MG63 (cell line): ENCODE results near the gene AAMP. TPM values are rescaled to one million over a fixed set of nuclear protein-coding genes. Genes with fewer than 3 reads are reported as not detected.
"Not testable (repeated sequence)": the region's sequence is repeated elsewhere in the genome, so short reads cannot be mapped to it uniquely, and the experiment has no call there.

Experiments
- DNase-seq: peaks from one replicate; pipeline ENCODE4 v3.0.0-alpha.2; 2020
- H3K27me3 ChIP-seq: fragments of 250-450 bp; sonication (Bioruptor Pico); 2 replicates; pipeline ENCODE4 v1.5.1; 2020; ENCODE audit warnings: mild to moderate bottlenecking, moderate library complexity
- H3K36me3 ChIP-seq: fragments of 250-450 bp; sonication (Bioruptor Pico); 2 replicates; pipeline ENCODE4 v1.5.1; 2020; ENCODE audit warnings: mild to moderate bottlenecking, moderate library complexity
- H3K4me3 ChIP-seq: fragments of 250-450 bp; sonication (Bioruptor Pico); 2 replicates; pipeline ENCODE4 v1.5.1; 2020; ENCODE audit warnings: mild to moderate bottlenecking, moderate library complexity
- H3K9me3 ChIP-seq: fragments of 250-450 bp; sonication (Bioruptor Pico); 2 replicates; pipeline ENCODE4 v1.5.1; 2020; ENCODE audit warnings: mild to moderate bottlenecking, moderate library complexity
- total RNA-seq: library from RNA; depleted of rRNA; stranded (reverse); fragments of >200 nt; shearing (Covaris generic); gene quantifications from 2 replicates; pipeline ENCODE4 v1.2.3, GENCODE V29; 2014; ENCODE audit warnings: low replicate concordance; rRNA removed

AAMP gene
- total RNA-seq = 112 TPM in 2 replicates

DNA sequence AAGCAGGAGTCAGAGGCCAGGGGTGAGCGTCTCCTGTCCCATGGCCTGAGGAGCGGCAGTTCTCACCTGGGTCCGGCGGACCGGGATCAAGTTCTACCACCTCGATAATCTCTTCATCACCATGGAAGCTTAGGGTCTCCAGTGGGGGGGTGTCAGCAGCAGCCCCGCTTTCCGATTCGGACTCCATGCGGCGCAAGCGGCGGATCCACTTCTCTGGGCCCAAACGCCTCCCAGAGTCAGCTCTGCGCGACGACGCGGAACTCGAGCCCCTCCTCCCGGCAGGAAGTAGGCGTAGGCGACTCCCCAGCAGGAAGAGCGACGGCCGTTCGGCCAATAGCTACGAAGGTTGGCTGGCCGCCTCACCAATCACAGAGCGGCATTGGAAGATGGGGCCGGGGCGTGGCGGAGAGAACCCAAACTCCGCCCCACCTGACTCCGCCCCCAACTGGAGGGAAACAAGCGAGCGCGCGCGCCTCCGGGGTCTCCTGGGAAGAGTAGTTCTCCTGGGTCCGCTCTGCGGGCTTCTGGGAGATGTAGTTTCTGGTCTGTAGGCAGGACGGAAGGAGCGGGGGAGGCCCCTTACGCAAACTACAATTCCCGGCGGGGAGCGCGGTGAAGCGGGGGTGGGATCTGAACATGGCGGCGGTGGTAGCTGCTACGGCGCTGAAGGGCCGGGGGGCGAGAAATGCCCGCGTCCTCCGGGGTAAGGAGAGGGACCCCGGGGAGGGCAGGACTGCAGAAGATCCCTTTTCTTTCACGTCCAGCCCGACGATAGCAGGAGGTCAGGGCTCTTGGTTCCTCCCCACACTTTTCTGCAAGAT, at the start of gene AAMP, which contains the start of gene PNKD:
AAMP (minus strand) TSS at position 238 of the 821 bp plus-strand sequence; CDS start at position 187, 51 bp downstream.
PNKD (plus strand) TSS at position 620 of the 821 bp plus-strand sequence; CDS start at position 637, 17 bp downstream.
- H3K4me3 ChIP-seq = peak within 1 kb of the TSS; percentile 72
- no peaks in the 10 kb centered on the region for H3K27me3 ChIP-seq
- no peaks in the 10 kb centered on the region for H3K9me3 ChIP-seq
- DNase-seq = peak; percentile 98
- H3K36me3 ChIP-seq = peaks cover 56% of the 10 kb centered on the region

DNA sequence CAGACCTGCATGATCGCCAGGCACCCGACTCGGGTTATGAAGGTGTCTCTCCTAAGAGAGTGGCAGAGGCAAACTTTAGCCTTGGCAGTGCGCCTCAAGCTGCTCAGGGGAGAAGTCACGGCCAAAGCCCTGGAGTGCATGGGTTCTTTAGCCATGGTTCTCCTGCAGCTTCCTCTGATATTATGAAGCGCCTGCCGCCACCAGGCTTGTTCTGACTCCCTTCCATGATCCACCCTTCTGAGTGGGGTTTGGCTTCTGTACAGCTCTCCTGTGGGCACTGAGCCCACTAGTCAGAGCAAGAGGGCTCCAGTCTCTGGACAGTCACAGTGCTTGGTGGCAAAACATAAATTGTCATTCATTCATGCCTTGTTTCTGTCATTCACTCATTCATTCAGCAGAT, 48.3 kb upstream of the AAMP start:
- Histone ChIP-seq H3K36me3 (no peaks in the 10 kb centered on the region), H3K27me3 (no peaks in the 10 kb centered on the region), H3K9me3 (no peaks in the 10 kb centered on the region), H3K4me3 (no peak overlapping the region)
- DNase-seq = no peak

DNA sequence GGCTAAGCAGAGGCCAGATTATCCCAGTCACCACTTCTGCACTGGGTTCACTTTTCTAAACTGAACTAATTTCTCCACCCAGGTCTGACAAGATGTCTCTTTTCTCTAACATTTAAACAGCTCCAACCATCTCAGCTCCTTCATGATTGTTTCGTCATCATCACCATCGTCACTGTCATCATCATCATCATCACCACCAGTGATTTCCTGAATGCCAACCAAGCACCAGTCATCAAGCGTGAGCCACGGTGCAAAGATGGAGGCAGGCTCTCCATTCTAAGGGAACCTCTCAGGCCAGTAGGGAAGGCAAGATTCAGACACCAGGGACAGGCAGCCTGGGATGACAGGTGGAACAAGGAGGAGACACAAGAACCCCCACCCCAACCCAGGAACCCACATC, 47.9 kb upstream of the AAMP start:
- no peak for DNase-seq
- Histone ChIP-seq H3K27me3 (no peaks in the 10 kb centered on the region), H3K9me3 (no peaks in the 10 kb centered on the region), H3K4me3 (no peak overlapping the region), H3K36me3 (no peaks in the 10 kb centered on the region)

- no peak for DNase-seq
- Histone ChIP-seq H3K9me3 (no peaks in the 10 kb centered on the region), H3K4me3 (no peak overlapping the region), H3K27me3 (no peaks in the 10 kb centered on the region), H3K36me3 (no peaks in the 10 kb centered on the region)
Observed at GRCh38 chr2:218317303-218317630, 47.3 kb upstream of the AAMP start.

- no peak overlapping the region for H3K4me3 ChIP-seq
- H3K9me3 ChIP-seq = no peaks in the 10 kb centered on the region
- H3K27me3 ChIP-seq = no peaks in the 10 kb centered on the region
- no peaks in the 10 kb centered on the region for H3K36me3 ChIP-seq
- no peak for DNase-seq
Observed at GRCh38 chr2:218315397-218315796, 45.5 kb upstream of the AAMP start.

DNA sequence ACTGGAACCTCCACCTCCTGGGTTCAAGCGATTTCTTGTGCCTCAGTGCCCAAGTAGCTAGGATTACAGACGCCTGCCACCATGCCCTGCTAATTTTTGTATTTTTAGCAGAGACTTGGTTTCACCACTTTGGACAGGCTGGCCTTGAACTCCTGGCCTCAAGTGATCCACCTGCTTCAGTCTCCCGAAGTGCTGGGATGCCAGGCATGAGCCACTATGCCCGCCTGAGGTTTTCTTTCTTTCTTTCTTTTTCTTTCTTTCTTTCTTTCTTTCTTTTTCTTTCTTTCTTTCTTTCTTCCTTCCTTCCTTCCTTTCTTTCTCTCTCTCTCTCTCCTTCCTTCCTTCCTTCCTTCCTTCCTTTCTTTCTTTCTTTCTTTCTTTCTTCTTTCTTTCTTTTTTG, 44.8 kb upstream of the AAMP start:
- H3K9me3 ChIP-seq, H3K4me3 ChIP-seq, DNase-seq, H3K27me3 ChIP-seq, H3K36me3 ChIP-seq: not testable (repeated sequence)

DNA sequence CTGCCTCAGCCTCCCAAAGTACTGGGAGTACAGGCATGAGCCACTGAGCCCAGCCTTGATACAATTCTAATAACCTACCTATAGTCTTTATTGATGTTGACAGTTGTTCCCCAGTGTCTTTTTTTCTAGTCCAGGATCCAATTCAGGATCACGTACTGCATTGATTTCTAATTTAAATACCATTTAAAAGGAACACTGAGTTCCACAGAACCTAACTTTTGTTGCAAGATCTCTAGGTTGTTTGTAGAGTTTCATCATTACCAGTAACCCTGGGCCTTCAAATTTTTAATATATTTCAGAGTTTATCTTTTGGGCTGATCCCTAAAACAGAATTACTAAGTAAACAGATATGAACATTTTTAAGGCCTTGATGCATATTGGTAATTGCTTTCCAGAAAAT, 43.4 kb upstream of the AAMP start:
- Histone ChIP-seq H3K9me3 (no peaks in the 10 kb centered on the region), H3K4me3 (no peak overlapping the region), H3K27me3 (no peaks in the 10 kb centered on the region), H3K36me3 (no peaks in the 10 kb centered on the region)
- DNase-seq = no peak

DNA sequence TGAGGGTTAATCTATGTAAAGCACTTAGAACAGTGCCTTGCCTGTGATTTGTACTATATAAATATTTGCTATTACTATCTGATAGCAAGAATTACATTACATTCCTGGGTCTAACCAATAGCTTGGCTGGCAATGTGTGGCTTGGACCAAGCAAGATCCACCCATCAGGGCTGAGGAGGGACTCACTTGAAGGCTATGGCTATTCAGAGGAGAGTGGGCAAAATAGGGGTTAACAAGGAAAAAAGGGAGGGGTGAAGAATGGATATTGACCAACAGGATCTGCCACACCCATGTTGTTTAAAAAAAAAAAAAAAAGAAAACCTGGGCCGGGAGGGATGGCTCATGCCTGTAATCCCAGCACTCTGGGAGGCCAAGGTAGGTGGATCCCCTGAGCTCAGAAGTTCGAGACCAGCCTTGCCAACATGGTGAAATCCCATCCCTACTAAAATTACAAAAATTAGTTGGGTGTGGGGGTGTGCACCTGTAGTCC, 42.4 kb upstream of the AAMP start:
- no peaks in the 10 kb centered on the region for H3K36me3 ChIP-seq
- H3K27me3 ChIP-seq = no peaks in the 10 kb centered on the region
- H3K4me3 ChIP-seq = no peak overlapping the region
- DNase-seq = no peak
- no peaks in the 10 kb centered on the region for H3K9me3 ChIP-seq

GRCh38 chr2:218311541-218312266, 41.8 kb upstream of the AAMP start:
- H3K36me3 ChIP-seq, H3K4me3 ChIP-seq, DNase-seq, H3K27me3 ChIP-seq, H3K9me3 ChIP-seq: not testable (repeated sequence)

- no peak for DNase-seq
- Histone ChIP-seq H3K9me3 (no peaks in the 10 kb centered on the region), H3K36me3 (no peaks in the 10 kb centered on the region), H3K4me3 (no peak overlapping the region), H3K27me3 (no peaks in the 10 kb centered on the region)
Observed at GRCh38 chr2:218310853-218311540, 41.1 kb upstream of the AAMP start.

DNA sequence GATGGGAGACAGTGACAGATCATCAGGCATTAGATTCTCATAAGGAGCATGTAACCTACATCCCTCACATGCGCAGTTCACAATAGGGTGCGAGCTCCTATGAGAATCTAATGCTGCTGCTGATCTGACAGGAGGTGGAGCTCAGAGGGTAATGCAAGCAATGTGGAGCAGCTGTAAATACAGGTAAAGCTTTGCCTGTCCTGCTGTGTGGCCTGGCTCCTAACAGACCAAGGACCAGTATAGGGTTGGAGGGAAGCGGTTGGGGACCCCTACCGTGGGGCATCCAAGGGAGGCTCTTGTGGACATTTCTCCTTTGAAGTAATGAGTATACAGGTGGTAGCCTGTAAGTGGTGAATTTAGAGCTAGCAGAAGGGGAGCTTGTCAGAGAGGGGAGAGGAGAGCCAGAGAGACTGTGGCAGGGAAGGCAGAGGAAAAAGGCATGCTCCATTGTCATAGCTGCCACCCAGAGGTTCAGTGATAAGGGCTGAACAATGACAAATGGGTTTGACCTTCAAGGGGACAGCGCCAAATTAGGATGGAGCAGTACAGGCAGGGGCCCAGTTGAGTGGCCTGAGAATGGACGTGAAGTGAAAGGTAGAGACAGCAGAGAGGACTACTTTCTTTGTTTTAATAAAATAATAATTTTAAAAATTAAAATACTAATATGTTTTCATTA, 37.6 kb upstream of the AAMP start:
- no peak for DNase-seq
- Histone ChIP-seq H3K36me3 (no peaks in the 10 kb centered on the region), H3K27me3 (no peaks in the 10 kb centered on the region), H3K9me3 (no peaks in the 10 kb centered on the region), H3K4me3 (no peak overlapping the region)

GRCh38 chr2:218306184-218306920, 36.4 kb upstream of the AAMP start:
- H3K36me3 ChIP-seq = no peaks in the 10 kb centered on the region
- H3K4me3 ChIP-seq = no peak overlapping the region
- DNase-seq = no peak
- no peaks in the 10 kb centered on the region for H3K9me3 ChIP-seq
- no peaks in the 10 kb centered on the region for H3K27me3 ChIP-seq

DNA sequence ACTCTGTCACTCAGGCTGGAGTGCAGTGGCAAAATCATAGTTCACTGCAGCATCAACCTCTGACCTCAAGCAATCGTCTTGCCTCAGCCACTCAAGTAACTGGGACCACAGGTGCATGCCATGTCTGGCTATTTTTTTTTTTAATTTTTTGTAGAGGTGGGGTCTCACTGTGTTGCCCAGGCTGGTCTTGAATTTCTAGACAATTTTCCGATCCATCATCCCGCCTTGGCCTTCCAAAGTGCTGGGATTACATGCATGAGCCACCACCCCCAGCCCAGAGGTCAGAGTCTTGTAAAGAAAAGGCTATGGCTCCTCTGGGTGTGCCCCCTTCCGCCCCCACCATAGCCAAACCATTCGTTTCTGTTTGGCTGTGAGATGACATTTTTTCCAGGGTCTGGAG, 35.4 kb upstream of the AAMP start:
- H3K4me3 ChIP-seq = no peak overlapping the region
- no peaks in the 10 kb centered on the region for H3K27me3 ChIP-seq
- H3K9me3 ChIP-seq = no peaks in the 10 kb centered on the region
- H3K36me3 ChIP-seq = no peaks in the 10 kb centered on the region
- DNase-seq = no peak

DNA sequence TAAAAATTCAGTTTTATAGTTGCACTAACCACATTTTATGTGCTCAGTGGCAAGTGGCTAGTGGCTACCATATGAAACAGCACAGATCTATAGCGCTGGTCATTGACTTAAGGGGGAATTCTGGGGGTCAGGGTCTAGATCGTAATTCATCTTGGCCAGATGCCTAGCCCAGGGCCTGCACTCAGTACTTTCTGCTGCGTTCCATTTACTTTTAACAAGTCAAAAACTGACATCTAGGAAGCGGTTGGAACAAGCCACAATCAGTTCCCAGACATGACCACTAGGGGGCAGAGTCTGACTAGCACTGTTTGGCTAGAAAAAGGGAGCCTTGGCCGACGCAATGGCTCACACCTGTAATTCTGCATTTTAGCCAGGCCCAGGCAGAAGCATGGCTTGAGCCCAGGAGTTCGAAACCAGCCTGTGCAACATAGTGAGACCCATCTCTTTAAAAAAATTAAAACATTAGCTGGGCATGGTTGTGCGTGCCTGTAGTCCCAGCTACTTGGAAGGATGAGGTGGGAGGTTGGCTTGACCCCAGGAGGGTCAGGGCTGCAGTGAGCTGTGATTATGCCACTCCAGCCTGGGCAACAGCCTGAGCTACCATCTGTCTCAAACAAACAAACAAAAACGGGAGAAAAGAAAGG, 31.4 kb upstream of the AAMP start:
- Histone ChIP-seq H3K9me3 (no peaks in the 10 kb centered on the region), H3K27me3 (no peaks in the 10 kb centered on the region), H3K4me3 (no peak overlapping the region), H3K36me3 (no peaks in the 10 kb centered on the region)
- peak; percentile 61 for DNase-seq

GRCh38 chr2:218300141-218300540, 30.2 kb upstream of the AAMP start:
- no peak for DNase-seq
- H3K27me3 ChIP-seq = no peaks in the 10 kb centered on the region
- no peaks in the 10 kb centered on the region for H3K9me3 ChIP-seq
- no peak overlapping the region for H3K4me3 ChIP-seq
- H3K36me3 ChIP-seq = no peaks in the 10 kb centered on the region
